GM23338 (cell line): ENCODE data around the gene SRCIN1.

Source experiments
- CREB1 ChIP-seq: fragments of 250-450 bp; sonication (Bioruptor Pico); IDR thresholded peaks from 2 replicates; pipeline ENCODE4 v1.5.0; 2020; ENCODE audit warnings: low read depth, mild to moderate bottlenecking, moderate library complexity
- CTCF ChIP-seq, 2 experiments: fragments of 200-600 bp in 1 of 2; sonication (generic) in 1 of 2; conservative IDR thresholded peaks; 2 replicates each; pipeline versions ENCODE4 v1.5.1 to v1.6.1; 2016 to 2017; ENCODE audit warnings: antibody characterized with exemption in 2 of 2, low read depth in 2 of 2, mild to moderate bottlenecking in 2 of 2, moderate library complexity in 1 of 2
- ETS1 ChIP-seq: IDR thresholded peaks from 2 replicates; pipeline ENCODE4 v1.6.1; 2016; ENCODE audit warnings: antibody characterized with exemption
- EZH2 ChIP-seq: fragments of 200-600 bp; sonication (generic); IDR thresholded peaks from one replicate; pipeline ENCODE4 v1.8.0; 2017; ENCODE audit warnings: antibody characterized with exemption, mild to moderate bottlenecking, low read depth; ENCODE audit not compliant: unreplicated experiment
- JUNB ChIP-seq: IDR thresholded peaks from one replicate; pipeline ENCODE4 v1.6.1; 2016; ENCODE audit warnings: antibody characterized with exemption; ENCODE audit not compliant: unreplicated experiment
- NANOG ChIP-seq: IDR thresholded peaks from 2 replicates; pipeline ENCODE4 v1.6.1; 2016; ENCODE audit warnings: antibody characterized with exemption, borderline replicate concordance
- POLR2AphosphoS5 ChIP-seq: IDR thresholded peaks from 2 replicates; pipeline ENCODE4 v1.6.1; 2016; ENCODE audit warnings: antibody characterized with exemption, low read depth
- REST ChIP-seq: IDR thresholded peaks from one replicate; pipeline ENCODE4 v1.6.1; 2018; ENCODE audit warnings: antibody characterized with exemption; ENCODE audit not compliant: unreplicated experiment

GRCh38 chr17:38549285-38549684 is 56.5 kb downstream of the SRCIN1 start:
- TF ChIP-seq ETS1 (no peak), CTCF (conservative IDR thresholded peaks at IDR 0.05; ENCODE audit: low read depth in 2 of 2) (no peak), NANOG (no peak), POLR2AphosphoS5 (no peak), JUNB (no peak), REST (no peak), EZH2 (no peak), CREB1 (no peak)
